ENCODE measurements around the gene VSTM4.

DNA sequence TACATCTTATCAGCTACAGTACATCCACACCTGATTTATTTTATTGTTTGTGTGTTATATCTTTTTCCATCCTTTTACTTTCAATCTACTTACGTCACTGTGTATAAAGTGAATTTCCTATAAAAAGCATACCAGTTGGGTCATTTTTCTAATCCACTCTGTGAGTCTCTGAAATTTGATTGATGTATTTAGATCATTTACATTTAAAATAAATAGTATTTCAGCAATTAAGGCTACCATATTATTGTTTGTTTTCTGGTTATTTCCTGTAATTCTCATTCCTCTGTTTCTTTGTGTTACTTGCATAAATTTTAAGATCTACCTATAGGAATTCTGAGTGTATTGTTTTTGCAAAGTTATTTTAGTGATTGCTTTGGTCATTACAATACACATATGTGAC is 53.7 kb downstream of the VSTM4 start:
- TF ChIP-seq EZH2 (IDR thresholded peaks at IDR 0.05; ENCODE audit: low read depth), result no peak
- TF ChIP-seq, protein P1, sequence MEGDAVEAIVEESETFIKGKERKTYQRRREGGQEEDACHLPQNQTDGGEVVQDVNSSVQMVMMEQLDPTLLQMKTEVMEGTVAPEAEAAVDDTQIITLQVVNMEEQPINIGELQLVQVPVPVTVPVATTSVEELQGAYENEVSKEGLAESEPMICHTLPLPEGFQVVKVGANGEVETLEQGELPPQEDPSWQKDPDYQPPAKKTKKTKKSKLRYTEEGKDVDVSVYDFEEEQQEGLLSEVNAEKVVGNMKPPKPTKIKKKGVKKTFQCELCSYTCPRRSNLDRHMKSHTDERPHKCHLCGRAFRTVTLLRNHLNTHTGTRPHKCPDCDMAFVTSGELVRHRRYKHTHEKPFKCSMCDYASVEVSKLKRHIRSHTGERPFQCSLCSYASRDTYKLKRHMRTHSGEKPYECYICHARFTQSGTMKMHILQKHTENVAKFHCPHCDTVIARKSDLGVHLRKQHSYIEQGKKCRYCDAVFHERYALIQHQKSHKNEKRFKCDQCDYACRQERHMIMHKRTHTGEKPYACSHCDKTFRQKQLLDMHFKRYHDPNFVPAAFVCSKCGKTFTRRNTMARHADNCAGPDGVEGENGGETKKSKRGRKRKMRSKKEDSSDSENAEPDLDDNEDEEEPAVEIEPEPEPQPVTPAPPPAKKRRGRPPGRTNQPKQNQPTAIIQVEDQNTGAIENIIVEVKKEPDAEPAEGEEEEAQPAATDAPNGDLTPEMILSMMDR (conservative IDR thresholded peaks at IDR 0.05), result no peak

Data from PC-9 (cell line).